Coronary artery (tissue), 2 donors: ENCODE data around the gene RUFY1.
A peak's percentile ranks its signal among the peaks of the same experiment; 100 is the strongest.
"Not testable (repeated sequence)": the region's sequence is repeated elsewhere in the genome, so short reads cannot be mapped to it uniquely, and the experiment has no call there.

Experiments used
- DNase-seq: peaks from one replicate; pipeline ENCODE4 v3.0.0-alpha.2; 2017; ENCODE audit warnings: low spot score
- H3K27ac ChIP-seq, 2 donors: fragments of 200-600 bp; sonication (generic); one replicate each; pipeline ENCODE4 v1.5.1; 2016 to 2019
- H3K4me3 ChIP-seq: fragments of 200-600 bp; sonication (generic); 2 replicates; pipeline ENCODE4 v1.5.1; 2016; ENCODE audit warnings: mild to moderate bottlenecking, moderate library complexity

The RUFY1 gene

GRCh38 chr5:179657302-179658178 is 107.2 kb downstream of the RUFY1 start:
- not testable (repeated sequence) for DNase-seq
- Histone ChIP-seq H3K27ac (peak overlapping the region in 1 of 2 donors; percentile 56), H3K4me3 (peak overlapping the region; percentile 53)

GRCh38 chr5:179658179-179658856 is 108.0 kb downstream of the RUFY1 start:
- peak overlapping the region in 1 of 2 donors; percentile 50 for H3K27ac ChIP-seq
- DNase-seq, result not testable (repeated sequence)
- peak overlapping the region; percentile 70 for H3K4me3 ChIP-seq
